OCI-M2 (cell line): ENCODE data around the gene LLGL2.
"Not testable (repeated sequence)": the region's sequence is repeated elsewhere in the genome, so short reads cannot be mapped to it uniquely, and the experiment has no call there.

ENCODE experiments used
- DNase-seq: peaks from one replicate; lab custom pipeline; 2025; ENCODE audit not compliant: unreplicated experiment; lab: John Stamatoyannopoulos, UW

Gene LLGL2

DNA sequence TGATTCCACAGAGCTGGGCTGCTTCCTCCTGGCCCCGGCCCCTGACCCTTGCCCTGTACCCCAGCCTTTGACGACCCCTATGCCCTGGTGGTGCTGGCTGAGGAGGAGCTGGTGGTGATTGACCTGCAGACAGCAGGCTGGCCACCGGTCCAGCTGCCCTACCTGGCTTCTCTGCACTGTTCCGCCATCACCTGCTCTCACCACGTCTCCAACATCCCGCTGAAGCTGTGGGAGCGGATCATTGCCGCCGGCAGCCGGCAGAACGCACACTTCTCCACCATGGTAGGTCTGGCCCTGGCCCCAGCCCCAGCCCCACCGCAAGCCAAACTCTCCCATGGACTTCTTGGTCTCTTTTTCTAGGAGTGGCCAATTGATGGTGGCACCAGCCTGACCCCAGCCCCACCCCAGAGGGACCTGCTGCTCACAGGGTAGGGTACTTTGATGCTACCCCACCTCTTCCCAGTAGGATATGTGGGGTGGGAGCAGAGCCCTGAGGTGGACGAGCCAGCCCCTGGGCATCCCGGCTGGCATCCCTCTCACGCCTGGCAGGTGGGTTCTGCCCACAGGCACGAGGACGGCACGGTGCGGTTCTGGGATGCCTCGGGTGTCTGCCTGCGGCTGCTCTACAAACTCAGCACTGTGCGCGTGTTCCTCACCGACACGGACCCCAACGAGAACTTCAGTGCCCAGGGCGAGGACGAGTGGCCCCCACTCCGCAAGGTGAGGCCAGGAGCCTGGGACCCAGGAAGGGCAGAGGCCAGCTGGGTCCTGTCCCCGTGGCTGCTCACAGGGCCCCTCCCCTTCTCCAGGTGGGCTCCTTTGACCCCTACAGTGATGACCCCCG, 43.1 kb downstream of the LLGL2 start:
- DNase-seq = no peak

DNA sequence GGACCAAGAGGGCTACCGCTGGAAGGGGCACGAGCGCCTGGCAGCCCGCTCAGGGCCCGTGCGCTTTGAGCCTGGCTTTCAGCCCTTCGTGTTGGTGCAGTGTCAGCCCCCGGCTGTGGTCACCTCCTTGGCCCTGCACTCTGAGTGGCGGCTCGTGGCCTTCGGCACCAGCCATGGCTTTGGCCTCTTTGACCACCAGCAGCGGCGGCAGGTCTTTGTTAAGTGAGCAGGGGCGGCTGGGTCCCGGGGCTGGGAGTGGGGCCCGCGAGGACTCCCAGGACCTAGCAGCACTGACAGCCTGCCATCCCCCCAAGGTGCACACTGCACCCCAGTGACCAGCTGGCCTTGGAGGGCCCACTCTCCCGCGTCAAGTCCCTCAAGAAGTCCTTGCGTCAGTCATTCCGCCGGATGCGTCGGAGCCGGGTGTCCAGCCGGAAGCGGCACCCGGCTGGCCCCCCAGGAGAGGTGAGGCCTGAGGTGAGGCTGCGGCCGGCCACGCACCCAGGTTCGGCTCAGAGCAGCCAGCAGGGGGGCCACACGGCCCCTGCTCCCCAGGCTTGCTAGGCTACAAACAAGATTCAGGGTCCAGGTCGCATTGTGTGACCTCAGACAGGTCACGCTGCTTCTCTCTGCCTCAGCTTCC, 44.7 kb downstream of the LLGL2 start:
- DNase-seq = no peak

DNA sequence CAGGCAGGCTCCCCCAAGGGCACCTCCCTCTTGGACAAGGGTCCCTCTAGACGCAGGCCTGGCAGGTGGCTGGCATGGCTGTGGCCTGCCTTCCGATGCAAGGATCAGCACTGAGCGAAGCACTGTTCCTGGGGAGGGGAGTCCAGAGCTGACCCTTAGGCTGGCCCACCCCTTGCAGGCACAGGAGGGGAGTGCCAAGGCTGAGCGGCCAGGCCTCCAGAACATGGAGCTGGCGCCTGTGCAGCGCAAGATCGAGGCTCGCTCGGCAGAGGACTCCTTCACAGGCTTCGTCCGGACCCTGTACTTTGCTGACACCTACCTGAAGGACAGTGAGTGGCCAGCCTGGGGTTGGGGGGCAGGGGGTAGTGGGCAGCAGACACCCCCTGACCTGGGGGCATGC, 45.3 kb downstream of the LLGL2 start:
- no peak for DNase-seq

GRCh38 chr17:75571197-75571884, 45.8 kb downstream of the LLGL2 start:
- peak; percentile 35 for DNase-seq

GRCh38 chr17:75571885-75572215, 46.4 kb downstream of the LLGL2 start:
- no peak for DNase-seq

- no peak for DNase-seq
Measured at GRCh38 chr17:75572713-75573539, 47.4 kb downstream of the LLGL2 start.

- no peak for DNase-seq
Measured at GRCh38 chr17:75573540-75573957, 48.1 kb downstream of the LLGL2 start.

DNA sequence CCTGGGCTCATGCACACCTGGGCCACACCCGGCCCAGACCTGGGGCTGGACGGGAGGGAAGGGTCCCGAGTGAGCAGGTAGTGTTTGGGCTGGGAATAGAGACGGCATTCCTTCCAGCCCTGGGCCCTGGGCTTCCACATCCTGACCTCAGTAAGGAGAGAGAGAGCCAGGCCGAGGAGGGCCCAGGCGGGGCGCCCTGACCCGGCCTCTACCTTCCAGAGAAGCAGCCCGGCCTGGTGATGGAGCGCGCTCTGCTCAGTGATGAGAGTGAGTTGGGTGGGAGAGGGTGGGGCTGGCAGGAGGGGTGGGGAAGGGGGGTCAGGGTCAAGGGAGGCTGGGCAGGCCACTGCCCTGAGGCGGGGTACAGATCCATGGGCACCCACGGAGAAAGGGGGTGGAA, 48.5 kb downstream of the LLGL2 start:
- DNase-seq = no peak

GRCh38 chr17:75574404-75575036, 49.0 kb downstream of the LLGL2 start:
- DNase-seq = no peak

DNA sequence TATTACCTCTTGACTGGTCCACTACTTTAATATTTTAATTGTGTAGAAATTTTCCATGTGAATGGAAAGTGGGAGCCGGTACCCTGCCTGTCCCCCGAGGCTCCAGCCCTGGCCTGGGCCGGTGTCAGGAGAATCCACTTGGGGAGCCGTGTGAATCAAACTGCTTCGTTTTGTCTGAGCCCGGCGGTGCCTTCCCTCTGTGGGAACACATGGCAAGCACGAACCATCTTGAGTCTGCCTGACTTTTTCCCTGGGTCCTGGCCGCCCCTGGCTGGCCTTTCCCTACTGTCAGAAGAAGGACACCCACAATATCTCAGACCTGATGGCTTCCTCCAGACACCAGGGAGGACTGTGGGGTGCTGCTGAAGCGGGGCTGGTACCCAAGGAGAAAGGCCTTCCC, 49.7 kb downstream of the LLGL2 start:
- DNase-seq = no peak

DNA sequence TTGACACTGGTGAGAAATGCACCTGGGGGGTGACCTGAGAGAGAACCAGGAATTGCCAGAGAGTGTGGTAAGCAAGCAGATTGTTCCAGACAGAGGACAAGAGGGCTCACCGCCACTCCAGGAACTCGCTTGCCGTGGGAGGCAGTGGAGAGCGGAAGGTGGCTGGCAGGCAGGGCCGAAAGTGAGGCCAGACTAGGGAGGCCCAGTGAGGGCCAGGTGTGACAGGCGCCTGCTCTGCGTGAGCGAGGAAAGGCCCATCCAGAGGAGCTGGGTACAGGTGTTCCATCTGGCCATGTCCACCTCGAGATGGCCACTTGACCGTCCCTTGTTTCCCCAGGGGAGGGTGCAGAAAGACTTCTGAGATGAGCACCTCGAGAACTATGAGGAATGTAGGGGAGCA, 50.2 kb downstream of the LLGL2 start:
- no peak for DNase-seq

DNA sequence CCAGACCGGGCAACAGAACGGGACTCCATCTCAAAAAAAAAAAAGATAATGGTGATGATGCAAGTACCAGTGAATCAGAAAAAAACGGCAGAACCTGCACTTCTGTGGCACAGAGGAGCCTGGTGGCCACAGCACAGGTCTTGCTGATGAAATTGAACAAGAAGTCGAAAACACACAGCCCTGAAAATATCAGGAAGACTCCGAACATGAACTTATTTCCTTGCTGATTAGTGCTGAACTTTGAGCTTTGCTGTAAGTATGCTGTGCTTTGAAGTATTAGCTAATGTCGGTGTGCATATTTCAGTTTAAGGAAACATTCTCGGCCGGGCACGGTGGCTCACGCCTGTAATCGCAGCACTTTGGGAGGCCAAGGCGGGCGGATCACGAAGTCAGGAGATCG, 51.2 kb downstream of the LLGL2 start:
- DNase-seq = no peak

- DNase-seq = not testable (repeated sequence)
Measured at GRCh38 chr17:75581121-75581725, 55.7 kb downstream of the LLGL2 start.

GRCh38 chr17:75583197-75583596, 57.7 kb downstream of the LLGL2 start:
- DNase-seq = not testable (repeated sequence)

- no peak for DNase-seq
Measured at GRCh38 chr17:75584849-75585175, 59.3 kb downstream of the LLGL2 start.

- no peak for DNase-seq
Measured at GRCh38 chr17:75587675-75588595, 62.4 kb downstream of the LLGL2 start, which contains the start of gene MYO15B. MYO15B (plus strand) TSS chr17:75587800; CDS start chr17:75588058, 258 bp downstream.

DNA sequence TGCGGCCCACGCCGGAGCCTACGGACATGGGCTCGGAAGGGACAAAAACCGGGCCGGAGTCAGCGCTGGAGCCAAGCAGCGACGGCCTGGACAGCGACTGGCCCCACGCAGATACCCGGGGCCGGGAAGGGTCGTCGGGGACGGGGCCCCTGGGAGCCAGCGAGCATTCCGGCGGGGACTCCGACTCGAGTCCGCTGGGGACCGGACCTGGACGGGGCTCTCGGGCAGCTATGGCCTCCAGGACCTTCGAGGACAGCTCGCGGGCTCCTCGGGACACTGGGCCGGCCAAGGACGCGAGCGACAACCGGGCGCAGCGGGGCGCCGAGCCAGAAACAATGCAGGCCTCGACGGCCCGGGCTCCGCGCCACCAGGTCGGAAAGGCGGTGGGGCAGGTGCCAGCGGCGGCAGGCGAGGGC, 63.1 kb downstream of the LLGL2 start:
- no peak for DNase-seq

DNA sequence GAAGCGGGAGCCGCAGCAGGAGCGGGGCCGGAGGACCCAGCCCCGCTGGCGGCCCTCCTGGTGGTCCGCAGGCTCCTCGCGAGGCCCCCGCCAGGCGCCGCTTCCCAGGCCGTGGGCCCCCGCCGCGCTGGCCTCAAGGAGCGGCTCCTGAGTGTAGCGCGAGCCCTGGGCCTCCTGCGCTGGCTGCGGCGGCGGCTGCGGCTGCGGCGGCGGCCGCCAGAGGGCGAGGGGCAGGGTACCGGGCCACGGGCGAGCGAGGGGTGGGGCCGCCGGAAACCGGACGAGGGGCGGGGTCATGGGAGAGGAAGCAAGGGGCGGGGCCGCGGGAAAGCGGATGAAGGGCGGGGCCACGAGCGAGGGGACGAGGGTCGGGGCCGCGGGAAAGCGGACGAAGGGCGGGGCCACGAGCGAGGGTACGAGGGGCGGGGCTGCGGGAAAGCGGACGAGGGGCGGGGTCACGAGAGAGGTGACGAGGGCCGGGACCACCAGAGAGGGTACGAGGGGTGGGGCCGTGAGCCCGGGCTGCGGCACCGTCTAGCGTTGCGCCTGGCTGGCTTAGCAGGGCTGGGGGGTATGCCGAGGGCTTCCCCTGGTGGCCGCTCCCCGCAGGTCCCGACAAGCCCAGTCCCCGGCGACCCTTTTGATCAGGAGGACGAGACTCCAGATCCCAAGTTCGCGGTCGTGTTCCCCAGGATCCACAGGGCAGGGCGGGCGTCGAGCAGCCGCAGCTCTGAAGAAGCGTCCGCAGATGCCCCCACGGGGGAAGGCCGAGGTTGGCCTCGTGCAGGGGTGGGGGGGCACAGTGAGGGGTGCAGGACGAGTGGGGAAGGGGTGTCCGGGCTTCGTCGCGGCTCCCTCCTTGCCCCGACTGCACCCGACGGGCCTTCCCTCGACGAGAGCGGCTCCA, 63.8 kb downstream of the LLGL2 start:
- no peak for DNase-seq
